Stimulated activated naive CD8-positive, alpha-beta T cell treated with anti-CD3 and anti-CD28 coated beads, Interleukin-15, amount 100 ng/mL, for 72 hours (primary cell): ENCODE data around the gene TMEM223.
A peak's percentile ranks its signal among the peaks of the same experiment; 100 is the strongest.

Experiments
- ATAC-seq: fragments of 150-1000 bp; cut with Tn5 transposase; 2 replicates; pipeline ENCODE4 v1.10.0; 2021; ENCODE audit warnings: mild to moderate bottlenecking, moderate library complexity
- DNase-seq, 2 donors: peaks; one replicate each; pipeline ENCODE4 v3.0.0; 2021 to 2022
- H3K27ac Mint-ChIP-seq, 2 donors: one replicate each; pipeline ENCODE4 v1.8.0; 2022; ENCODE audit warnings: mild to moderate bottlenecking in 2 of 2, mixed read lengths in 2 of 2, moderate library complexity in 2 of 2
- H3K27me3 Mint-ChIP-seq: one replicate; pipeline ENCODE4 v1.8.0; 2022; ENCODE audit warnings: mixed read lengths
- H3K4me1 Mint-ChIP-seq: one replicate; pipeline ENCODE4 v1.8.0; 2022; ENCODE audit warnings: mild to moderate bottlenecking, mixed read lengths
- H3K4me3 Mint-ChIP-seq, 2 donors: one replicate each; pipeline ENCODE4 v1.8.0; 2022; ENCODE audit warnings: mild to moderate bottlenecking in 2 of 2, mixed read lengths in 2 of 2, moderate library complexity in 1 of 2
- H3K9me3 Mint-ChIP-seq, 2 donors: one replicate each; pipeline ENCODE4 v1.8.0; 2022; ENCODE audit warnings: mixed read lengths in 2 of 2

Gene TMEM223

DNA sequence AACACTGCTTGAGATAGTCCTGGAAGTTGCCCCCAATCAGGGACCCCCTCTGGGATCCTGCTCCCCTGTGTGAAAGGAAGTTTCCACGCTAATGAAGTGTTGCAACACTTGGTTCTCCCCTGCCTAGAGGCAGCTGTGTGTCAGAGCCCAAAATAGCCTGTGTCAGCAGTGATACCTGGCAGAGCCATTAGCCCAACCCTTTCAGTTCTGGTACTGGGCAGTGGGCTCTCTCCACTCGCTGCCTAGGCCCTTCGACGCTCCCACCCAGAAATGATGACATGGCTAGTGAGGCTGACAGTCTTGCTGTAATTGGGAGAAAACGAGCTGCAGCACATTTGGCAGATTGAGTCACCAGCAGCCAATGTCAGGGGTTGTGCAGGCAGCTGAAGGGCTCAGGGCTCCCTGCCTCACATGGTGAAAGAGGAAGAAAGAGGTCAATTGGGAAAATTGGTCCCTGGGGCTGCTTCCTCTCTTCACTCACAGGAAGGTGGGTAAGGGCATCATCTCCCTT lies 14.9 kb upstream of the TMEM223 start:
- Mint-ChIP-seq H3K27ac (peak overlapping the region in 1 of 2 donors; percentile 72), H3K4me3 (peak overlapping the region; percentile 99), H3K9me3 (no peaks in the 10 kb centered on the region), H3K4me1 (peaks cover 44% of the 10 kb centered on the region), H3K27me3 (no peaks in the 10 kb centered on the region)
- ATAC-seq = no peak
- no peak for DNase-seq

DNA sequence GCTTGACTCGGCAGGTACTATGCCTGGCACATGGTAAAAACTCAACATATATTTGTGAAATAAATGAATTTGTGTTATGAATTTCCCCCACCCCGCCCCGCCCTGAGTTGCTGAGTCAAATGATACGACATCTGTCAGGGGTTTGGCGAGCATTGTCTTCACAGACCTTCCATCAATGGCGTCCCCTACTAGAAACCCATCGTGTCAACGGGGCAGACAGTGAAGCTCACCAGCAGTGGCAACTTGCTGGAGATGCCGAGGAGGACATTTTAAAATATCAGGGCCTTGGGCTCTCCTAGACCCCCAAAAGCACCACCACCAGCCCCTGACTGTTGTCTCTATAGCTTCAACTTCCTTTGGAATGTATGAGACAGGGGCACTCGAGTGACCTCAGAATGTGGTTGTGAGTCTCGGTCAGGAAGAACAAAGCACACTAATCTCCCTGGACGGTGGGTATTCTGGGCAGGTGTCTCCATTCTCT lies 14.2 kb upstream of the TMEM223 start:
- Mint-ChIP-seq H3K27me3 (no peaks in the 10 kb centered on the region), H3K27ac (peak overlapping the region; percentile 72 to 99), H3K4me1 (peaks cover 48% of the 10 kb centered on the region), H3K4me3 (peak overlapping the region; percentile 99), H3K9me3 (no peaks in the 10 kb centered on the region)
- peak; percentile 48 for ATAC-seq
- peak; percentile 25 to 32 for DNase-seq

DNA sequence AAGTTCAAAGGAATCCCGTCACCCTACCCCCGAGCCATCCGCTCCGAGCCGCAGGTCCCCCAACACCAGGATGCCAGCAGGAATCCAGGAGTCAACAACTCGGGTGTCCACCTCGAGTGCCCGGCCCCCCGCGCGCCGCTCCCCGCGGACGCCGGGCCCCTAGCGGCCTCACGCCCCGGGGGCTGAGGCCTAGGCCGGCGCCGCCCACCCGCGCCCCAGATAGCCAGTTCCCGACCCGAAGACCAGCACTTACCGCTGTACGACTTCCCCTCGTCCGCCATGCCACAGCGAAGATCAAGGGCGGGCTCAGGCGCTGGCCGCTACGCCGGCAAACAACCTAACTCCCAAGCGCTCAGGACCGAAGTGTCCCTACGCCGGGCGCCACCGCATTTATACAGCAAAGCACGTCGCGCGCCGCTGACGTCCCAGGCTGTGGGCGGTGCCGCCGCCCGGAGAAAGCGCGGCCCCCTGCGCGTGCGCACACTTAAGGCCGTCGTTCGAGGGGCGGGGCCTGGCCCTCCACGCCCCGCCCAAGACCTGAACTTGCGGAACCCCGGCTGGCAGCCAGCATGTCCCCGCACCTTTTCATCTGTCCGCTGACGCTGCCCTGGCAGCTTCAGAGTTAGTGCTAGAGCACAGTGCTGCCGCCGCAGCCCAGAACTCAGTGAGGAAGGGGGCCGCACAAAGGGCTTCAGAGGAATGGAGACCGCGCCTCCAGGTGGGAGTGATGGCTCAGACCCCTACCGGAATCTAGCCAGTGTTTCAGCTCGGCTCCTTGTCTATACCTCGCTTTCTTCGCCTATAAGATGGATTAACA lies 13.5 kb upstream of the TMEM223 start, which contains the start of gene NXF1:
TSS of gene NXF1 (minus strand) at position 365 of the 817 bp plus-strand sequence. CDS start at position 281, 84 bp downstream.
- Mint-ChIP-seq H3K27ac (peak within 1 kb of the TSS; percentile 99), H3K9me3 (no peaks in the 10 kb centered on the region), H3K27me3 (no peaks in the 10 kb centered on the region), H3K4me3 (peak within 1 kb of the TSS; percentile 99), H3K4me1 (peaks cover 48% of the 10 kb centered on the region)
- DNase-seq (peak; percentile 97 to 99), ATAC-seq (peak; percentile 88)

DNA sequence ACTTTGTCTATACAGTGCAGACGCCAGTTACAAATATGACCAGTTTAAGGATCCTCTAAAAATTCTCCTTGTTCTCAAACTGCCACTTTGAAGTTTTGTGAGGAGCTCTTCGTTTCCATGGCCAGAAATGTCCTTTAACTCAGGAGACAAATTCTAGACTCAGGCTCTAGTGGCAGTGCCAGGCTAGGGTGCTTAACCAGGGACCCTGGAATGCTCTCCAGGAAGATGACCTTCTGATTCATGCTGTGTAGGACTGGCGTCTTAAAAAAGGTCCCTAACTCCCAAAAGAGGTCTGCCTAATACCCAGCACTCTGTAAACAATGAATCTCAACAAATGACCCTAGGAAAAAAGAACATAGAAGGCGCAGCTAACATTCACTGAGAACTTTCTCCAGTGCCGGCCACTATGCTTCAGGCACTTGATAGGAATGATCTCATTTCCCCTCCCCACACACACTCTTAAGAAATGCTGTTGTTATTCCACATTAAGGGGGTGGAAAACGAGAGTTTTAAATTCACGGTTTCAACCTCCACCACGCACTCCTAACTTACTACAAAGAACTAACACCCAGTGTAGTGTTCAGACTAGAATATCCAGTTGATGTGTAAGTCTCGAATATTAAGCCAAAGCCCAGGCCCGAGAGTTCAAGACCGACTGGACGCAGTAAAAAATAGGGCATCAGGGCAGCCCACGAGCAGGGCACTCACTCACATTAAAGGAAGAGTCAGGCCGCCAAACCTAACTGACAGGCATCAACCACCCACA lies 12.7 kb upstream of the TMEM223 start:
- Mint-ChIP-seq H3K27me3 (no peaks in the 10 kb centered on the region), H3K4me3 (peak overlapping the region; percentile 99), H3K9me3 (no peaks in the 10 kb centered on the region), H3K27ac (peak overlapping the region; percentile 91 to 95), H3K4me1 (peaks cover 54% of the 10 kb centered on the region)
- no peak for DNase-seq
- ATAC-seq = peak; percentile 60

DNA sequence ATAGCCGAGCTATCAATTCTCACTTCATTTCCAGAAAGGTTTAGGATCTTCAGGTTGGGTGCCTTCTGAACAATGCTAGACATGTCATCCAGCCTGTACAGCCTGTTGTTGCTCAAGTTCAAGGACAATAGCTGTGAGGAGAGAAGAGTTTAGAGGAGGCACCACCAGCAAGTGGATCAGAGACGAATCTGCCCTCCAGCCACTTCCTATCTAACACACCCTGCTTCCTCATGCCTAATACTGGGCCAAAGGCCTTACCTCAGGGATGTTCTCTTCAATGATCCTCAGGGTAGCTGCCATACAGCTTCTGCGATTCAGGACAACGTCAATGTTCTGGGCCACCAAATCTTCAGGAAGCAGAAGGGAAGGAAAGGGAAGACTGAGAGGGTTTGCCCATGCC lies 9.3 kb upstream of the TMEM223 start:
- DNase-seq (no peak), ATAC-seq (no peak)
- Mint-ChIP-seq H3K4me1 (peaks cover 59% of the 10 kb centered on the region), H3K27ac (peak overlapping the region in 1 of 2 donors; percentile 19), H3K27me3 (no peaks in the 10 kb centered on the region), H3K9me3 (no peaks in the 10 kb centered on the region), H3K4me3 (no peak overlapping the region)

DNA sequence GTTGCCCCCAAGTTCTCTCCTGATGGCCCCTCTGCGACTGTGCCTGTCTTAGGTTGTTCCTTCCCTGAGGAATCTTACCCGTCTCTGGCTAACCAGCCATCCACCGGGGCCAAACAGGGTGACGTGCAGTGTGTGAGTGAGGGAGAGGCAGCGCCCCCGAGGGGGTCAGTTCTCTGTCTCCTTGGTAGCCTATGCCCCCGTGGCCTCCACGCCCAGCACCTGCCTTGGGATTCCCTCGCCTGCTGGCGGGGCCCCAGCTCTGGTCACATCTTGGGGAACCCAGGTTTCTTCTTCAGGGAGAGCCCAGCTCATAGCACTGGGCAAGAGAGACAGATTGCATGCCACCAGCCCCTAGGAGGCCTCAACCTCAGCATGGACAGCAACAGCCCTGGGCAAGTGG lies 7.7 kb upstream of the TMEM223 start:
- Mint-ChIP-seq H3K4me3 (no peak overlapping the region), H3K9me3 (no peaks in the 10 kb centered on the region), H3K27me3 (no peaks in the 10 kb centered on the region), H3K27ac (peak overlapping the region; percentile 76 to 93), H3K4me1 (peaks cover 54% of the 10 kb centered on the region)
- DNase-seq (no peak), ATAC-seq (peak; percentile 44)

DNA sequence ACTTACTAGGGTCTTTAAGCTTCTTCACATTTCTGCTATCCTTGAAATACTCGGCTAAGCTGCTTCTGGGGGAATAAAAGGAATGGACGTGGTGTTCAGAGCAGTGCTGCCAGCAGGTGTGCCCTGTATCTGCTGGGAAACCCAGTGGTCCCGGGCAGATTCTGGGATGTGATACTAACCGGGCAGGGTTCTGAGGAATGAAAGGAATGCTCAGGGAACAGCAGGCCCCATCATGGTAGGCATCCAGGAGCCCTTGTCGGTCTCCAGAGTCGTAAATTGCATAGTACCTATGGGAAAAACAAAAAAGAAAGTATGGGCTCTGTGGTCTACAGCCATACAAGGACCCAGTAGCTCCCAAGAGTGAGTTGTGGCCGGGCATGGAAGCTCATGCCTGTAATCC lies 4.5 kb upstream of the TMEM223 start:
- H3K4me1 Mint-ChIP-seq = peaks cover 36% of the 10 kb centered on the region
- DNase-seq (no peak), ATAC-seq (no peak)
- H3K27me3 Mint-ChIP-seq = no peaks in the 10 kb centered on the region
- peak overlapping the region in 1 of 2 donors; percentile 87 for H3K27ac Mint-ChIP-seq
- no peak overlapping the region for H3K4me3 Mint-ChIP-seq
- H3K9me3 Mint-ChIP-seq = no peaks in the 10 kb centered on the region

DNA sequence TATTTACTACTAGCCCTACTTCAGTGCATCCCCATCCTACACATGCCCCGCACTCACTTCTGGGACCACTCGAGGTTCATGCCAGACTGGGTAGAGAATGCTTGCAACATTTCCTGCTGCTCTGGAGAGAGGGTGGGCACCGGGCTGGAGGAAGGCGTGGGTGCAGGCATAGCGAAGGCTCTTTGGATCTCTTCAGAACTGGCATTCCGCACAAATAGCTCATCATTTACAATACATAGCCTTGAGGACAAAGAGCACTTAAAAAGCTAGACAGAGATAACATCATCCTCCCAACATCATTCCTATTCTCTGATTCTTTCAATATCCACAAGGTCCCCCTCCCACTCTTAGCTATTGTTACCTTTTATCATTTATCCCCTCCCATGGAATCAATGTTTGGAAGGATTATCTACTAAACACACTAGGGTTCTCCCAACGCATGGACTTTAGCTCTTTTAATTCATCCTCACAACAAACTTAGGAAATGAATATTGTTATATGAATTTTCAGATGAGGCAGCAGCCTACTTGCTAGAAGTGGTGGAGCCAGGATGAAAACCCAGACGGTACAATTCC lies 2.5 kb upstream of the TMEM223 start:
- no peak overlapping the region for H3K4me3 Mint-ChIP-seq
- no peaks in the 10 kb centered on the region for H3K9me3 Mint-ChIP-seq
- no peaks in the 10 kb centered on the region for H3K27me3 Mint-ChIP-seq
- peaks cover 47% of the 10 kb centered on the region for H3K4me1 Mint-ChIP-seq
- ATAC-seq (no peak), DNase-seq (no peak)
- H3K27ac Mint-ChIP-seq = no peak overlapping the region

DNA sequence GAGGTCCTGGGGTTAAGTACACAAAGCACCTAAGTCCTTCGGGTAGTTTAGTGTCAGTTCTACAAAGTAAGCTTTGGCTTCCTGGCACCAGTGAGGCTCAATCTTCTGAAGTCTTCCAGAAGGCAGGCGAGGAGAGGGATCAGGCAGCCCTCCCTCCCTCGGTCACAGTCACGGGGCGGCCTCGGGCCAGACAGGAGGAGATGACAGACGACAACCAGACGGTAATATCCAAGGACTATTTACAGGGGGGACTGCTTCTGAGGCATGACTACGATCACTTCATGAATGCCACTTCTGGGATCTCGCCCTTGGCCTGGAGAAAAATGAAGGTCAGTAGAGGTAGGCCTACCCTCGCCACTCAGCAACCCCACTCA lies 383 bp upstream of the TMEM223 start:
- peak overlapping the region; percentile 87 to 98 for H3K27ac Mint-ChIP-seq
- no peaks in the 10 kb centered on the region for H3K9me3 Mint-ChIP-seq
- H3K4me3 Mint-ChIP-seq = peak overlapping the region; percentile 86 to 93
- DNase-seq (no peak), ATAC-seq (no peak)
- H3K4me1 Mint-ChIP-seq = peaks cover 61% of the 10 kb centered on the region
- no peaks in the 10 kb centered on the region for H3K27me3 Mint-ChIP-seq

DNA sequence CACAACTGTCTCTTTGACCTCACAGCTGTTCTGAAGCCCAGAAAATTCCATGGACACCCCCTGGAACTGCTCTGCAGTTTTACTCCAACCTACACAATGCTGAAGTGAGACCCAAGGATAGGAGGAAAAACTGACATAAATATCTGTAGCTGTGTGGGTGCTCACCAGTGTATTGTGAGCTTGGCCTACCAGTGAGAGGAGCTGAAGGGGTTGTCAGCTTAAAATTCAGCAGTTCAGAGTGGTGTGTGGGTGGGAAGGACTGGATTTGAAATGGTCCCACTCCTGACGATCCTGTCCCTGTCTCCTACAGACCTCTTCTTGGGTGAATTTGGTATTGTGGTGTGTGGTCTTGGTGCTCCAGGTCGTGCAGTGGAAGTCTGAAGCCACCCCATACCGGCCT lies 2.2 kb downstream of the TMEM223 start:
- peaks cover 67% of the 10 kb centered on the region for H3K4me1 Mint-ChIP-seq

DNA sequence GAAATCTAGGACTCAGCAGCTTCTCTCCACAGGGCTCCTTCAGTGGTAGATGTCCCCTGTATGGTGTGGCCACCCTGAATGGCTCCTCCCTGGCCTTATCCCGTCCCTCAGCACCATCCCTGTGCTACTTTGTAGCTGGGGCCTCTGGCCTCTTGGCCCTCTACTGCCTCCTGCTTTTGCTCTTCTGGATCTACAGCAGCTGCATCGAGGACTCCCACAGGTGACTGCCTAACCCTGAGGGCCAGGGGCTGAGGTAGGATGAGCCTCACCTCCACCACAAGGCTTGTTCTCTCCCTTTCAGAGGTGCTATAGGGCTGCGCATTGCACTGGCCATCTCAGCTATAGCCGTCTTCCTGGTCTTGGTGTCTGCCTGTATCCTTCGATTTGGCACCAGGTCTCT lies 2.8 kb downstream of the TMEM223 start:
- Mint-ChIP-seq H3K4me1 (peaks cover 61% of the 10 kb centered on the region), H3K9me3 (no peaks in the 10 kb centered on the region), H3K4me3 (peak overlapping the region; percentile 92 to 97), H3K27me3 (no peaks in the 10 kb centered on the region), H3K27ac (peak overlapping the region; percentile 5 to 77)
- ATAC-seq (no peak), DNase-seq (no peak)

More for the DNA sequence above, 2.2 kb downstream of the TMEM223 start:
- Mint-ChIP-seq H3K27ac (no peak overlapping the region), H3K4me3 (peak overlapping the region; percentile 92 to 97), H3K27me3 (no peaks in the 10 kb centered on the region), H3K9me3 (no peaks in the 10 kb centered on the region)
- DNase-seq (no peak), ATAC-seq (no peak)

DNA sequence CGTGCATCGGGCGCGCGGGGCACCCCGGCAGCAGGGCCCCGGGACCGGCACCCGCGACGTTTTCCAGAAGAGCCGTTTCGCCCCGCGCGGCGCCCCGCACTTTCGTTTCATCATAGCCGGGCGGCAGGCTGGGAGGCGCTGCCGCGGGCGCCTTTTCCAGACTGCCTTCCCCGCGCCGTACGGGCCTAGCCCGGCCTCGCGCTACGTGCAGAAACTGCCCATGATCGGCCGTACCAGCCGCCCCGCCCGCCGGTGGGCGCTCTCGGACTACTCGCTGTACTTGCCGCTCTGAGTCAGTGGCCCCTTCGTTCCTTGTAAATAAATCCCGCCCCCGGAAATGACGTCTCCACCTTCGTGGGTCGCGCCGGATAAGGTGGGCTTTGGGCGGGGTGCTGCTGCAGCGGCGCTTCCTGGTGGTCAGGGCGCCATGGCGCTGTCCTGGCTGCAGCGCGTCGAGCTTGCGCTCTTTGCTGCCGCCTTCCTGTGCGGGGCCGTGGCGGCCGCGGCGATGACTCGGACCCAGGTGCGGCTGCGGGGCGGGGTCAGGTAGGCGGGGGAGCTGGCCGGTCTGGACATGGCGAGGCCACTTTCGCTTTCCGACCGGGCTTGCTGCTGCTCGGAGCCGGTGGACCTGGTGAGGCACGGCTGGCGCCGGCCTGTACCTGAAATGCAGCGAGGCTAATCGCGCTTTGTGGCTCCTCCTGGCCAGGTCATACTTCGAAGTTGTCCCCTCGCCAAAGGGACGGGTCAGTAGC lies 4.6 kb downstream of the TMEM223 start, which contains the start of gene TMEM179B:
TSS of gene TMEM179B (plus strand) at position 398 of the 755 bp plus-strand sequence. CDS start at position 428, 30 bp downstream.
- Mint-ChIP-seq H3K27ac (peak within 1 kb of the TSS; percentile 93 to 97), H3K9me3 (no peaks in the 10 kb centered on the region), H3K27me3 (no peaks in the 10 kb centered on the region), H3K4me1 (peaks cover 56% of the 10 kb centered on the region), H3K4me3 (peak within 1 kb of the TSS; percentile 92 to 97)
- ATAC-seq (peak; percentile 80), DNase-seq (peak; percentile 97 to 98)

DNA sequence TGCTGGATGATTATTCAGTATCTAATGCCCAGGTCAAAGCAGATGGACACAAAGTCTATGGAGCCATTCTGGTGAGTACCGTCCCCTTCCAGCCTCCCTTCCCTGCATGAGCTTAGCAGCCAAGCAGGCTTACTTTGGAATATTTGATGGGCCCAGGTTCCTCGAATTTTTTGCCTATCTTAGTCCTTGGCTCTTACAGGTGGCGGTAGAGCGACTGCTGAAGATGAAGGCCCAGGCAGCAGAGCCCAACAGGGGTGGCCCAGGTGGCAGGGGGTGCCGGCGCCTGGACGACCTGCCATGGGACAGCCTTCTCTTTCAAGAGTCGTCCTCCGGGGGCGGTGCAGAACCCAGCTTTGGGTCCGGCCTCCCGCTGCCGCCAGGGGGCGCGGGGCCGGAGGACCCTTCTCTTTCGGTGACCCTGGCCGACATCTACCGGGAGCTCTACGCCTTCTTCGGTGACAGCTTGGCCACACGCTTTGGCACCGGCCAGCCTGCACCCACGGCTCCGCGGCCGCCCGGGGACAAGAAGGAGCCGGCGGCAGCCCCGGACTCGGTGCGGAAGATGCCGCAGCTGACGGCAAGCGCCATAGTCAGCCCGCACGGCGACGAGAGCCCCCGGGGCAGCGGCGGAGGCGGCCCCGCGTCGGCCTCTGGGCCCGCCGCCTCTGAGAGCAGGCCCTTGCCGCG lies 5.3 kb downstream of the TMEM223 start:
- no peaks in the 10 kb centered on the region for H3K27me3 Mint-ChIP-seq
- peaks cover 53% of the 10 kb centered on the region for H3K4me1 Mint-ChIP-seq
- H3K4me3 Mint-ChIP-seq = peak overlapping the region; percentile 90 to 93
- DNase-seq = peak; percentile 89 to 90
- H3K9me3 Mint-ChIP-seq = no peaks in the 10 kb centered on the region
- peak; percentile 80 for ATAC-seq
- peak overlapping the region; percentile 86 to 95 for H3K27ac Mint-ChIP-seq

DNA sequence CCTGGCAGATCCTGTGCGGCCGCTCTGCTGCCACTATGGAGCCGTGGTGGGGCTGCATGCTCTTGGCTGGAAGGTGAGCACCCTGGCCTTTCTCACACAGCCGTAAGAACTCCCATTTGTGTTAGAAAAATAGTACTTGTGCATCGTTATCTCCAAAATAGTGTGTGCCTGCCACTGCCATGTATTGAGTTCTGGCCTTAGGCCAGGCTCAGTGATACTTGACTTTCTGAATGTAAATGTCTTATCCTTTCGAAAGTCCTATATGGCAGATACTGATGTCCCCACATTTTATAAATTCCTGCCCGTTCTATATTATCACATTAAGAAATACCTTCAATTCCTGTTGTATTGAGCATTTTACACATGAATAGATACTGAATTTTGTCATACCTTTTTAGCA lies 9.1 kb downstream of the TMEM223 start:
- no peaks in the 10 kb centered on the region for H3K9me3 Mint-ChIP-seq
- peak overlapping the region in 1 of 2 donors; percentile 59 for H3K27ac Mint-ChIP-seq
- H3K4me3 Mint-ChIP-seq = no peak overlapping the region
- peaks cover 22% of the 10 kb centered on the region for H3K4me1 Mint-ChIP-seq
- H3K27me3 Mint-ChIP-seq = no peaks in the 10 kb centered on the region
- ATAC-seq (no peak), DNase-seq (no peak)
